Left ventricle myocardium inferior (tissue), 1 donor: ENCODE measurements around the gene C19orf81. TPM values are rescaled to one million over a fixed set of nuclear protein-coding genes. Genes with fewer than 3 reads are reported as not detected.

Experiments used
- DNase-seq: peaks from one replicate; pipeline ENCODE4 v3.0.0-alpha.2; 2020
- H3K27ac ChIP-seq: fragments of 200-600 bp; replicated peaks from 2 replicates; pipeline ENCODE4 v1.8.0; 2021
- H3K27me3 ChIP-seq: fragments of 200-600 bp; 2 replicates; pipeline ENCODE4 v1.8.0; 2021; ENCODE audit warnings: low read depth
- H3K36me3 ChIP-seq: fragments of 200-600 bp; 2 replicates; pipeline ENCODE4 v1.8.0; 2021
- H3K4me1 ChIP-seq: fragments of 200-600 bp; 2 replicates; pipeline ENCODE4 v1.8.0; 2021
- H3K4me3 ChIP-seq: fragments of 200-600 bp; 2 replicates; pipeline ENCODE4 v1.8.0; 2021; ENCODE audit warnings: mild to moderate bottlenecking, moderate library complexity
- H3K9me3 ChIP-seq: fragments of 200-600 bp; replicated peaks from 2 replicates; pipeline ENCODE4 v1.8.0; 2021
- intact Hi-C: fragments of 100-400 bp; cut with micrococcal nuclease; formaldehyde crosslinking; loops from one replicate; pipeline ENCODE4 v1.11.0; 2022
- total RNA-seq: library from RNA; stranded (reverse); fragmentation: NEBNext Ultra II Directional; extraction: Animal tissue kit (Norgen Biotek cat#: 25700); gene quantifications from one replicate; pipeline ENCODE4 v1.2.1, GENCODE V29; 2021
- TF ChIP-seq, protein P1 (sequence below): fragments of 200-600 bp; IDR thresholded peaks from 2 replicates; pipeline ENCODE4 v1.8.0; 2021; ENCODE audit warnings: antibody characterized with exemption, mild to moderate bottlenecking, borderline replicate concordance
- donor health status: DM: no; HTN: yes; CAD: no; lungs with severe emphysema.

C19orf81 gene
- total RNA-seq, 1 donor from 2014 or later = 3.6 TPM

DNA sequence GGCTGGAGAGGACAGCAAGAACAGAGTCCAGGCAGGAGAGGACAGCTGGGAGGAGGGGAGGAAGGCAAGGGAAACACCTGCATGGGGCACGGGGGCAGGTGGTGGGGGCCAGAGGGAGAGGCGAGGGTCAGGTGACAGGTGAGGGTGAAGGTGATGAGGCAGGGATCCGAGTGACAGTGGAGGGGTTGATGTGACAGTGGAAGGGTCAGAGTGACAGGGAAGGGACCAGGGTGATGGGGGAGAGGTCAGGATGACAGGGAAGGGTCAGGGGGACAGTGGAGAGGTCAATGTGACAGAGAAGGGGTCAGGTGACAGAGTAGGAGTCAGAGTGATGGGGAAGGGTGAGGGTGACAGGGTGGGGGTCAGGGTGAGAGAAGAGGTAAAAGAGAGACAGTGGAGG is 29.1 kb downstream of the C19orf81 start:
- Histone ChIP-seq H3K4me1 (peaks cover 4% of the 10 kb centered on the region), H3K4me3 (no peak overlapping the region), H3K27ac (no peak overlapping the region), H3K27me3 (peaks cover 93% of the 10 kb centered on the region), H3K9me3 (peaks cover 10% of the 10 kb centered on the region), H3K36me3 (no peaks in the 10 kb centered on the region)
- TF ChIP-seq, protein P1, sequence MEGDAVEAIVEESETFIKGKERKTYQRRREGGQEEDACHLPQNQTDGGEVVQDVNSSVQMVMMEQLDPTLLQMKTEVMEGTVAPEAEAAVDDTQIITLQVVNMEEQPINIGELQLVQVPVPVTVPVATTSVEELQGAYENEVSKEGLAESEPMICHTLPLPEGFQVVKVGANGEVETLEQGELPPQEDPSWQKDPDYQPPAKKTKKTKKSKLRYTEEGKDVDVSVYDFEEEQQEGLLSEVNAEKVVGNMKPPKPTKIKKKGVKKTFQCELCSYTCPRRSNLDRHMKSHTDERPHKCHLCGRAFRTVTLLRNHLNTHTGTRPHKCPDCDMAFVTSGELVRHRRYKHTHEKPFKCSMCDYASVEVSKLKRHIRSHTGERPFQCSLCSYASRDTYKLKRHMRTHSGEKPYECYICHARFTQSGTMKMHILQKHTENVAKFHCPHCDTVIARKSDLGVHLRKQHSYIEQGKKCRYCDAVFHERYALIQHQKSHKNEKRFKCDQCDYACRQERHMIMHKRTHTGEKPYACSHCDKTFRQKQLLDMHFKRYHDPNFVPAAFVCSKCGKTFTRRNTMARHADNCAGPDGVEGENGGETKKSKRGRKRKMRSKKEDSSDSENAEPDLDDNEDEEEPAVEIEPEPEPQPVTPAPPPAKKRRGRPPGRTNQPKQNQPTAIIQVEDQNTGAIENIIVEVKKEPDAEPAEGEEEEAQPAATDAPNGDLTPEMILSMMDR = no peak
- DNase-seq = no peak
- intact Hi-C loops = no loop called here

DNA sequence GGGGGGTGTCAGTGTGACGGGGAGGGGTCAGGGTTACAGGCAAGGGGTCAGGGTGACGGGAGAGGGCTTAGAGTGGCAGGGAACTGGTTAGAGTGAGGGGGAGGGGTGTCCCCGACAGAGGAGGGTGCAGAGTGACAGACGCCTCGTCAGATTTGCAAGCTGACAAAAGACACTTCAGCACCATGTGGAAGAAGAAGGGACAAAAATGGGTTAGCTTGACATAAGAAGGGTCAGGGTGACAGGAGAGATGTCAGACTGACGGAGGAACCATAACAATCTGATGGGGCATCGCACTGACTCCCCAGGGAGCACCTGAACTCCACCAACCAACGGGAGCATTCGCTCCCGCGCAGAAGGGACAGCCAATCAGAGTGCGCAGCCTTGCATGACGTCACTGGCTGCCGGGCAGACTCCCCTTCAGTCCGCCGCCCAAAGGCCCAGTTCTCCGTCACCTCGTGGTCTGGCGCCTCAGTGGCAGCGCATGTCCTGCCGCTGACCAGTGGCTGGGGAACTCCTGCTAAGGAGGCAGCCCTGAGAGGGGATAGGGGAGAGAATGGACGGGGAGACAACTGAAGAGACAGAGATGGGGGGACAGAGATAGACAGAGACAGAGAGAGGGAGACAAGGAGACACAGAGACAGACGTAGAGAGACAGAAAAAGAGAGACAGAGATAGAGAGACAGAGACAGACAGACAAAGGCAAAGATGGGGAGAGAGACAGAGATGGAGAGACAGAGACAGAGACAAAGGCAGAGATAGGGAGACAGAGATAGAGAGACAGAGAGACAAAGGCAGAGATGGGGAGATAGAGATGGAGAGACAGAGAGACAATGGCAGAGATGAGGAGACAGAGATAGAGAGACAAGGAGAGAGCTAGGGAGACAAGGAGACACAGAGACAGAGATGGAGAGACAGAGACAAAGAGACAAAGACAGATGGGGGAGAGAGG is 30.2 kb downstream of the C19orf81 start:
- Histone ChIP-seq H3K9me3 (peaks cover 10% of the 10 kb centered on the region), H3K36me3 (no peaks in the 10 kb centered on the region), H3K4me1 (peaks cover 4% of the 10 kb centered on the region), H3K27ac (no peak overlapping the region), H3K4me3 (no peak overlapping the region), H3K27me3 (peaks cover 93% of the 10 kb centered on the region)
- TF ChIP-seq, protein P1 = no peak
- DNase-seq = peak; percentile 72
- intact Hi-C loops = no loop called here

DNA sequence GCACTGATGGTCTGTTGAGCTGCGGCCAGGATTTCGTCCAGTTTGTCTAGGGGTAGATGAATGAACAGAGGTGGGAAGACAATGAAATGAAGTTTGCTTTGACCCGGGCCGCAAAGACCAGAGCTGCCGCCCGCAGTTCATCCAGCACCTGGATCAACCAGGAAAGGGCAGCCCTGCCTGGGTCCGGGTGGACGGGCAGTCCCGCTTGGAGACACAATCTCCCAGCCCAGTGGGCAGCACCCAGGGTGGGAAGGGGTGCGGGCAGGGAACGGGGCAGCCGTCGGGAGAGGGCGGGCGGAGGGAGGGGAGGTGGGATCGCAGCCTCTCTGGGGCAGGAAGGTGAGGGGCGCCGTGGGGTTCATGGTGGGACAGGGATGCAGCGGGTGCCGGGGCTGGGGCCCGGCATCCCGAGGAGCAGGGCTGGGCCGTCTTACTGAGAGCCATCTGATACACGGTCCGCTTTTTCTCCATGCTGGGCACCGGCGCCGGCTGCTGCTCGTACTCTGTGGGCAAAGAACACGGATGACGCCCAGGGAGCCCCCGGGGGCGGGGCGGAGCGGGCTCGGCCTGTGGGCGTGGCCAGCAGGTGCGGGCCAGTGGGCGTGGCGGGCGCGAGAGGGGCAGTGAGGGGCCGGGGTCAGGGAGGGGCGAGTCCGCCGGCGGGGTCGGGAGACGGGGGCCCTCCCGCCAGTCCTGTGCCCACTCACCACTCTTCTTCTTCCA is 37.2 kb downstream of the C19orf81 start:
- no peak overlapping the region for H3K27ac ChIP-seq
- H3K36me3 ChIP-seq = no peaks in the 10 kb centered on the region
- peaks cover 100% of the 10 kb centered on the region for H3K27me3 ChIP-seq
- no peak overlapping the region for H3K4me3 ChIP-seq
- intact Hi-C loops = no loop called here
- TF ChIP-seq, protein P1 = no peak
- no peaks in the 10 kb centered on the region for H3K9me3 ChIP-seq
- no peaks in the 10 kb centered on the region for H3K4me1 ChIP-seq
- DNase-seq = no peak

DNA sequence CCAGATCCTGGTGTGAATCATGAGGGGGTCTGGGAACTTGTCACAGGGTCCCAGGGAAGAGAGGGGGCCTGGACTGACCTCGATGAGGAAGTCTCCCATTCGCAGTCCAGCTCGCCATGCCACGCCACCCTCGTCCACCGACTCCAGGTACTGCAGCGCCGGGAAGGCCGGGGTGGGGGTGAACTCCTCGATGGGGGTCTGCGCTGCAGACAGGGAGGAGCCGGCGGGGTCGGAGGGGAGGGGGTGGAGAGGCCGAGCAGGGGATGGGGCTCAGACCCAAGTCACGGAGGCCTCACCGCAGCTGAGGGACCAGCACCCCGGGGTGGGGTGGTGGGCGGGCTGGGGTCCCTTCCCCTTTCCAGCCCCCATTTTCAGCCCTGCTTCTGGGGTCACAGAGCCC is 39.5 kb downstream of the C19orf81 start:
- no peak overlapping the region for H3K27ac ChIP-seq
- no peak overlapping the region for H3K4me3 ChIP-seq
- TF ChIP-seq, protein P1 = no peak
- DNase-seq = no peak
- H3K36me3 ChIP-seq = no peaks in the 10 kb centered on the region
- peaks cover 100% of the 10 kb centered on the region for H3K27me3 ChIP-seq
- intact Hi-C loops = no loop called here
- H3K4me1 ChIP-seq = no peaks in the 10 kb centered on the region
- no peaks in the 10 kb centered on the region for H3K9me3 ChIP-seq

DNA sequence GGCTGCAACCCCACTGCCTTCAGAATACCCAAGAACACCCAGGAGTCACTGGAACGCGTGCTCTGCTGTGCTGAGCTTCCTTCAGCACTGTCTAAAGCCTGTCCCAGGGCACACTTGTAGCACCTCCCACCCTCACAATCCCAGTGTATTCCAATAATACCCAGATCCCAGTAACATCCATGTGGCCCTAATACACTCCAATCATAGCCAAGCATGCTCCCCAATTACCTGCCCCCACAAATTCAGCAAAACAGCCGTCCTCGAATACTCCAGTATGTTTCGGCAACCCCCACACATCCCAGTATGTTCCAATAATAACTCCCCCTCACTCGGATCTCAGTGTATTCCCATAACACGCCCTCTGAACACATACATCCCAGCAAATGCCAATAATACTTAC is 41.2 kb downstream of the C19orf81 start:
- Histone ChIP-seq H3K9me3 (no peaks in the 10 kb centered on the region), H3K27me3 (peaks cover 98% of the 10 kb centered on the region), H3K36me3 (no peaks in the 10 kb centered on the region), H3K27ac (no peak overlapping the region), H3K4me1 (peaks cover 2% of the 10 kb centered on the region), H3K4me3 (no peak overlapping the region)
- DNase-seq = no peak
- TF ChIP-seq, protein P1 = no peak
- intact Hi-C loops = no loop called here
